NCI-H146 treated with DMSO at 0.1 percent for 48 hours (cell line): ENCODE measurements around the gene GULP1.
"Not testable (repeated sequence)": the region's sequence is repeated elsewhere in the genome, so short reads cannot be mapped to it uniquely, and the experiment has no call there.

Experiments used
- DNase-seq: peaks from one replicate; lab custom pipeline; 2025; ENCODE audit not compliant: unreplicated experiment; lab: John Stamatoyannopoulos, UW

The GULP1 gene

GRCh38 chr2:188292348-188293239, 920 bp downstream of the GULP1 start:
- peak; percentile 71 for DNase-seq

- DNase-seq: peak; percentile 25
Observed at GRCh38 chr2:188293601-188294351, 2.1 kb downstream of the GULP1 start.

GRCh38 chr2:188294352-188294926, 2.8 kb downstream of the GULP1 start:
- DNase-seq: no peak

DNA sequence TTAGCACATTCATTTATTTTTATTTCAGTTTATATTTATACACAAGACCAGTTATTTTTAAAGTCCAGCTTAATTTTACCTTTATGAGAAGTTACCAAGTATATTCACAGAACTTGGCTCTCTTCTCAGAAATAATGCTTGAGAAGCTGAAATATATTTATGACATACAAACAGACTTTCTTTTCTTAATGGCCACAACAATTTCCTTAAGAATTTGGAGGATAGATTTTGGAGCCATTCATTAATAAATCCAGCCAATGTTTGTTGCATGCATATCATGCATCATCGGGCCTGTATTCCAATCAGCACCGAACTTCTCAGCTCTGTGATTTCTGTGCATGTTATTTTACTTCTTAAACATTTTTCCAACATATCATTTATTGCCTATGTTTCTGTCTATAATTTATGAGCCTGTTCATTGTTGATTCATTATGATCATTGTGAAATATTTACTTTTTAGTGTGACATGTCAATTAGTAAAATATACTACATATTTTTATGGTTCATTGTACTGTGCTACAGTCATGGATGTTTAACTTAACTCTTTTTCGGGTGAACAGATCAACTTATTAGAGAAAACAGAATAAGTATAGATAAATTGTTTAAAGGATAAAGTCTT, 3.5 kb downstream of the GULP1 start:
- DNase-seq: no peak

GRCh38 chr2:188297978-188298377, 6.3 kb downstream of the GULP1 start:
- no peak for DNase-seq

DNA sequence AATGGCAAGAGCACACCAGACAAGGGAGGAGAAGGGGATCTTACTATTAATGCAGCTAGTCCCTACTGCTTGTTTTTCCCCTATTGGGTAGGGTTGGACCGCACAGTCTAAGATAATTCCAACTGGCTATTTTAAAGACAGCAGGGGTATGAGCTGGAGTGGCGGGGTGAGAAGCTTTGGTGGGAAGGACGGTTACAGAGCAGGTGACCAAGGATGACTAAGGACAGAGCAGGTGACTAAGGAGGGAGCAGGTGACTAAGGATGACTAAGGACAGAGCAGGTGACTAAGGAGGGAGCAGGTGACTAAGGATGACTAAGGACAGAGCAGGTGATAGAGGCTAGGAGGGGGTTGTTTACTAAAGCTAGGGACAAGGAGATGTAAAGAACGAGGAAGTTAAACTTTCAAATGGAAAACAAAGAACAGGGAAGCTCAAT, 7.3 kb downstream of the GULP1 start:
- not testable (repeated sequence) for DNase-seq

DNA sequence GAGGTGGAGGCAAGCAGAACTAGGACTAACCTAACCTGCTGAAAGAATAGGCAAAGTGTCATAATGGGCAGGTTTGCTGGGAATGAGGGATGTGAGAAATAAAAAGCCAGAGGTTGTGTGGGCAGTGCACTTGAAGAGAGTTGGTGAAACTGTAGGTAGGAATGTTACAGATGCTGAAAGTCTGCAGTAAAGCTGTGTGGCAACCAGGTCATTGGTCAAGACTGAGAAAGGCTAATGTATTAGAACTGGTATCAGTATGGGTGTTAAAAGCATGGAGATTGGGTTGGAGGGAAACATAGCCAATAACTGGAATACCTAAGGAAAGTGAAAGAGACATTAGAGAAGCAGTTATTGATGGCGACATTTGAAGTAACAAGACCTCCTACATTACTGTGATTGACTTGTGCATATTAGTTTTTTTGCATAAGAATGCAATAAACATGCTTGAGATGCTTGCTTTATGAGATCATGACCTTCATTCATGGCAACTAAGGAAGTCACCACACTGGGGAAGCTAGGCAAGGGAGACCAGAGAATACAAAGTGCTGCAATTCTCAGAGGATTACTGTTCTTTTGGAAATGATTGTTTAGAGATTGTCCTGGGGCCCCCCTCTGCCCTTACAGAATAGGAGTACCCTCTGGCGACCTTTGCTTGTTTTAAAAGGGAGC, 11.8 kb downstream of the GULP1 start:
- no peak for DNase-seq

- no peak for DNase-seq
Observed at GRCh38 chr2:188305271-188305670, 13.6 kb downstream of the GULP1 start.

DNA sequence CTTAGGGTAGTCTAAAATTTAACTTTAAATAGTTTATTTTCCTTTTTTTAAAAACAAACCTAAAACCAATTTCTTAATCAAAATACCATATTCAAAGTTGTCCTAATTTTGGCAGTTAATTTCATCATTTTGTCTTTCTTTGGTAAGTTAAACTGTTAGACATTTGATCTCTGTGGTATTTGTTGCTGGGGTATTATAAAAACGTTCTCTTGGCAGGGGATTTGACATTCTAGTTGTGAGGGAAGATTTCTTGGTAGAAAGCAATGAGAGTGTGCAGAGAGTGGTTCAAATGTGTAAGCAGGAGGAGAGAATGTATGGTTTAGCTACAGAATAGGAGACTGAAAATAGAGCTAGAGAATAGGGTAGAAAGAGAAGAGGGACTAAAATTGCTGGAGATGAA, 14.6 kb downstream of the GULP1 start:
- no peak for DNase-seq

DNA sequence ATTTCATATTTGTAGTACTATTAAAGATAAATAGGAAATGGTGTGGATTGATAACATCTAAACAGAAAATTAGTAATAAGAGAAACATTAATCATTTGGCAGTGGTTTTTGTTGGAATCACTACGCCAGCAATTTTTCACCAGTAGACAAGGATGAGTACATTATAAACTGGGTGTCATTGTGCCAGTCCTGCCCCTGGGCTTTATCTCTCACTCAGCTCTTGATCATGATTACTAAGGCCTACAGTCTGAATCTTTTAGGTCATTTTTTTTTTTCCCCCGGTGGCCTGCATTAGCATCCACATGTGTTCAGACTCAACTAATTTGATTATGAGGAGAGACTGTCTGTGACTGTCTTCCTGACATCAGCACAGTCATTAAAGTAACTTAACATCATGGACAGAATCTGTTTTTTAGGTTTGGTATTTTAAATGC, 16.2 kb downstream of the GULP1 start:
- DNase-seq: no peak

DNA sequence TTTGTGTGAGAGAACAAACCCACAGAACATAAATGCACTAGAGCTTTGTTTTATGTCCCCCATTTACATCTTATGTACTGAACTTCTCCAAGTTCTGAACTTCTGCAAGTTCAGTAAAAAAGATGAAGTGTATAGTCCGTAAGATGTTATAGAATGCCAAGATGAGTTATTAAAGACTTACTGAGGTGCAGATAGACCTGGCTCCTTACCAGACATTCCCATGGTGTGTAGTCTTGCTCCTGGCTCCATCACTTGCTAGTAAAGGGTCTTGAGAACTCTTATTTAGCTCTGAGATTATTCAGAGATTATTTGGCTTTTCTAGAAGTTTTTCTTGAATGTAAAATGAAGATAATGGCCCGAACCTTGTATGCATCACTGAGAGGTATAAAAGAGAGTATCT, 16.8 kb downstream of the GULP1 start:
- no peak for DNase-seq

DNA sequence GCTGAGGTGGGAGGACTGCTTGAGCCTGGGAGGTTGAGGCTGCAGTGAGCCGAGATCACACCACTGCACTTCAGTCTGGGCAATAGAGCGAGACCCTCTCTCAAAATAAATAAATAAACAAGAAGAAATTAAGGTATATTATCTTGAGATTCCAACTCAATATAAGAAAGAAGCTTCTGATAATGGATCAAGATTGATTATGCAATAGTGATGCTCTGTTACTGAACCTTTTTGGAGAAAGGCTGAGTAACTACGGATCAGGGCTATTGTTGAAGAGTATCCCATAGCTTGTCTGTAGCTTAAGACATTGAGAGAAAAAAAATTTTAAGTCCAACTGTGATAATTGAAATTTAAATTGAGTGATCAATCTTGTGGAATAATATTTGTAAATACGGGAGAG, 17.7 kb downstream of the GULP1 start:
- DNase-seq: no peak

DNA sequence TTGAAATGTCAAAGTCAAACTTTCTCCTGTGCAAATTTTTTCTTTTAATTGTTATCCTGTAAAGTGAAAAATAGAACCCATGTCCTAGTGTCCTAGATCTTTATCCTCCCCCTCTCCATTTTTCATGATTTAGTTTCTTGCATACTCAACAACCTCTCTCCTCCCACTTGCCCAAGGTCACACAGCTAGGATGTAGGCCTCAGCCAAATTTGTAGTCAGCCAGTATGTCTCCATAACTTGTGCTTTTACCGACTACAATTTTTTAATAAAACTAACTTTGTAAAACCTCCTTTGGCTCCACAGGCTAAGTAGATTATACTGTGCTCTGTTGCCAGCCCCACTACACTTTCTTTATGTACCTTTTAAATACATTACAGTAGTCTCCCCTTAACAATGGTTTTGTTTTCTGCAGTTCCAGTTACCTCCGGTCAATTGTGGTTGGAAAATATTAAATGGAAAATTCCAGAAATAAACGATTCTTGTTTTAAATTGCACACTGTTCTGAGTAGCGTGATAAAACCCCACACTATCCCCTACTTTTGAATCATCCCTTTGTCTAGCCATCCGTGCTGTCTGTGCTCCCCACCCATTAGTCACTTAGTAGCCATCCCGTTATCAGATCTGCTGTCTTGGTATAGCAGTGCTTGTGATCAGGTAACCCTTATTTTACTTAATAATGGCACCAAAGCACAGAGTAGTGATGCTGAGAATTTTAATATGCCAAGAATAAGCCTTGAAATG, 22.8 kb downstream of the GULP1 start:
- DNase-seq: no peak

GRCh38 chr2:188315750-188316149, 24.1 kb downstream of the GULP1 start:
- DNase-seq: no peak

DNA sequence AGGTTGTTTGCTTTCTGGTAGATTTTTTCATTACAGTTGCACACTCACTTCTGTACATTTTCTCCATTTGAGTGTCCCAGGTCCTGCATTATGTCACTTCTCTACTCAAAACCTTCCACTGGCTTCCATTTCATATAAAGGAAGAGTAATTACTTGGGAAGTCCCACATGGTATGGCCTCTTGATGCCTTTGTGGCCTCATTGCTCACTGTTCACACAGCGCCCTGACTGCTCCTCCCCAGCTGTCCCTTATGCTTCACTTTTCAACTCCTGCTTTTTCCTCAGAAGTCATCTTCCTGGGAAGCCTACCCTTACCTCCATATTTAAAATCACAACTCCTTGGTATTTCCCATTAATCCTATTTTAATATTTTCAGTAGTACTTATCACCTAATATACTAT, 24.7 kb downstream of the GULP1 start:
- no peak for DNase-seq

DNA sequence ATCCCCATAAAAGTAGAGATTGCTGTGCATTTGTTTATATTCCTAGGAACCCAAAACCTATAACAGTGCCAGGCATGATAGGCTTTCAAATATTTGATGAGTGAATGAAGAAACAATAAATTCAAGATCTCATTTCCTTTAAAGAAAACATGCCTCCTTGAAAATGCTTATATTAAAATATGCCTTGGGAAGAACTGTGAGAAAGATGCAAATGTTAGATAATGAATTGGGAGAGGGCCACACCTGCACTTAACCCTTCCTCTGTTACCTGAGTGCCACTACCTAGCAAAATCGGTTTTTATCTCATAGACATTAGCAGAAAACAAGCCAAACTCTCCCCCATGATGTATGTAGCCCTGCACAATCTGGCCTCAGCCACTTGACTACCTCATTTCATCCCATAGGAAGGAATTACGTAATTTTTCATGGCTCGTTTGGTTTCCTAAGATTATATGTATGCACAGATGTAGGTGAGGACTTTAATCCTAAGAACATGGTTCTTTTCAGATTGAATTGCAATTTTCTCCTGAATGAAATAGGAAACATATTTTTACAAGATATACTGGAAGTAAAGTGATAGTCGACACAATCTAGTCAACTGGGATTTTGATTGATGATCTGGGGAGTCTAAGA, 25.2 kb downstream of the GULP1 start:
- DNase-seq: no peak

GRCh38 chr2:188318161-188318749, 26.6 kb downstream of the GULP1 start:
- no peak for DNase-seq

DNA sequence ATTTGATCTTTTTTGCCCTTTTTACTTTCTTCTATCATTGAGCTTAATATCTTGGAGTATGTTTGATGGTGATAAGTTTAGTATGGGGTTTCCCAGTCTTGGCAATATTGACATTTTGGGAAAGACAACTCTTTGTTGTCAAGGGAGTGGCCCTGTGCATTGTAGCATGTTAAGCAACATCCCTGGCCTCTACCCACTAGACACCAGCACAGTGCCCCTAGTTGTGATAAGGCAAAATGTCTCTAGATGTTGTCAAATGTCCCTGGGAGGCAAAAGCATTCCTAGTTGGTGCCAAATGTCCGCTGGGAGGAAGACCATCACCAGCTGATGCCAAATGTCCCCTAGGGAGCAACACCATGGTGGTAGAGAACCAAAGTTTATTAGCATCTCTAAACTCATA, 28.2 kb downstream of the GULP1 start:
- DNase-seq: no peak

GRCh38 chr2:188320861-188321260, 29.2 kb downstream of the GULP1 start:
- DNase-seq: no peak
